Ecto neural progenitor cell (in vitro differentiated cells): ENCODE measurements around the gene TRIM41.
A peak's percentile ranks its signal among the peaks of the same experiment; 100 is the strongest.
"Not testable (repeated sequence)": the region's sequence is repeated elsewhere in the genome, so short reads cannot be mapped to it uniquely, and the experiment has no call there.

Experiments used
- DNase-seq: peaks from one replicate; pipeline ENCODE4 v3.0.0-alpha.2; 2018; ENCODE audit warnings: low spot score

The TRIM41 gene

DNA sequence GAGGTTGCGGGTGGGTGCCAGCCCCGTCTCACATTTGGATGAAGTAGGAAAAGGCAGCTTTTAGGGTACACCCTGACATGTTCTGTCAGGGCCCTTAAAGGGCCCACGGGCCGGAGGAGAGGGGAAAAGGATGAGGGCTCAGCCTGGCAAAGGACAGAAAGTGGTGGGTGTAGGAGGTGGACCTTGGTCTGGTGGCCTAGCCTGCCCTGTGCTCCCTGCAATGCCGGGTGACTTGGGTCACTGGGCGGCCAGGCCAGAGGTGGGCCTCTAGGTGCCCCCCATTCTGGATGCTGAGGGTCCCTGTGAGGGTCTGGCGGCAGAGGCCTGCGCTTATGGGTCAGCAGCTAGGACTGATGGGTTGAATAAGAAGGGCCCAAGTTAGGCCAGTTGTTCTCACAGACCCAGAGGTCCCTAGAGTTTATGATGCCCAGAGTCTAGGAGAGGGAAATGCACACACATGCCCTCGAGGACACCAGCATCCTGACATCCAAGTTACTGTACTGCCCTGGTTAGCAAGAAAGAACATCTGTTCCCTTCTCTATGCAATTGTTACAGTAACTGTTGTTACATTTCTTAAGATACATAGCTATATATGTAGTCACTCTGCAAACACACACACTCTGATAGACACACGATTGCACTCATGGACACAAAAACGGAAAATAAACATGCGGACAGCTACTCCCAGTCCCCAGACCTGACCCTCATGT is 30.6 kb upstream of the TRIM41 start:
- no peak for DNase-seq

DNA sequence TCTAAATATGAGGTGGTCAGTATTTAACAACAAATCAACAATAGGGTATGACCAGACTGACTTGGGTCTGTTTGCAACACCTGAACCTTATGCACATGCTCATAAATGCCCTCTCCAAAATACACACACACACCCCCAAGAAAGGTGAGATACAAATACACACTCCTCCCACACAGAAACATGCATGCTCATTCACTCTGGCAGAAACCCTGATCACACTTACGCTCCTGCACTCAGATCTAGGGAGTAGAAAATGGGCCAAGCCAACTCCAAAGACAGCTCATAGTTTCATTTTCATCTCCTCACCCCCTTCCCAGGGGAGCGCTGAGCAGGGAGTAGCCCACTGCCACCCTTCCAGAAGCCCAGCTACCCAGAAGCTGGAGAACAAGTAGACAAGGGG is 29.4 kb upstream of the TRIM41 start:
- no peak for DNase-seq

DNA sequence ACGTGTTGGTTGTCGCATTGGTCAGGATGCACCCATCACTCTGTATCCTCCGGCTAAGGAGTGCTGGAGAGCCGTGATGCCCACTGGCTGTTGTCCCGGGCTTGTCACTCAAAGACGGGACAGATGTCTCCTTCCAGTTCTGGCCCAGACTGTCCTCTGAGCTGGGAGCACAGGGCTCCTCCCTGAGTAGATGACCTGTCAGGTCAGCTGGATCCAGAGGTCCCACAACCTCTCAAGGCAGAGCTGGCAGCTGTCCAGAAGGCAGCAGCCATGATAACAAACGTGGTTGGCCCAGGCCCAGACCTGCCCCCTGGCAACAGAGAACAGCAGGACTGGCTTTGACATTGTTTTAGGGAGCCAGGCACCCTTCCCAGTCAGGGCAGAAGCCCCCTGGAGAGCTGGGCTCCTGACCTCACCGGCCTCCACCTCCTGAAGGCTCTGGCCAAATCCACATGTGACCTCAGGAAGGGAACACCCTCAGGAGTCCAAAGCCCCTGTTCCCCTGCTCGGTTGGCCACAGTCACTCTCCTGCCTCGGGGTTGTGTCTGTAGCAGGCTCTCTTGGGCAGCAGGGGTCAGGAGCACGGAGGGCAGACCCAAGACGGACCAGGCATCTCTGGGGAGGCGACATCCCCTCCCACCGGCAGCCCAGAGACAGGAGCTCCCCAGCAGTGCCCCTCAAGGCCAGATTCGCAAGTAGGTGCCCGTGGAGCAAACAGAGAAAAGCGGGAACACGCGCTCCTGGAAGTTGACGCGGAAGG is 28.4 kb upstream of the TRIM41 start:
- no peak for DNase-seq

DNA sequence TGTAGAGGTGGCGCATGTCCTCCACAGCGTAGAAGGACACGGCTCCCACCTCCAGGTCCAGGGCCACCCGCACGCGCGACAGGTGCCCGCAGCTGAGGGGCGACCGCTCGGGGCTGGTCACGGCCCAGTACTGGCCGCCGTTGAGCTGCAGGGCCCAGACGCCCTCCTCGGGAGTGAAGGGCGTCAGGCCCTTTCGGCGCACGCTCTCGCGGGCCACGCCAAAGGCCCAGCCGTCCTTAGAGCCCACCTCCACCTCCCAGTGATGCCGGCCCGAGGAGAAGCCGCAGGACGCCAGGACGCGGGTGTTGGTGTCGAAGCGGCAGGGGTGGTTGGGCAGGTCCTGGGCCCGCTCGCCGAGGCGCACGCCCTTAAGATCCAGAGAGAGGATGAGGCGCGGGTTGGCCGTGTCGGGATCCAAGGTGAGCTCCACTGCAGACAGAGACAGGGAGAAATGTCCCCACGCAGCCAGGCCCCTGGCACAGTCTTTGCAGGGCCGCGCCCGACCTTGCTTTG is 27.8 kb upstream of the TRIM41 start:
- no peak for DNase-seq

DNA sequence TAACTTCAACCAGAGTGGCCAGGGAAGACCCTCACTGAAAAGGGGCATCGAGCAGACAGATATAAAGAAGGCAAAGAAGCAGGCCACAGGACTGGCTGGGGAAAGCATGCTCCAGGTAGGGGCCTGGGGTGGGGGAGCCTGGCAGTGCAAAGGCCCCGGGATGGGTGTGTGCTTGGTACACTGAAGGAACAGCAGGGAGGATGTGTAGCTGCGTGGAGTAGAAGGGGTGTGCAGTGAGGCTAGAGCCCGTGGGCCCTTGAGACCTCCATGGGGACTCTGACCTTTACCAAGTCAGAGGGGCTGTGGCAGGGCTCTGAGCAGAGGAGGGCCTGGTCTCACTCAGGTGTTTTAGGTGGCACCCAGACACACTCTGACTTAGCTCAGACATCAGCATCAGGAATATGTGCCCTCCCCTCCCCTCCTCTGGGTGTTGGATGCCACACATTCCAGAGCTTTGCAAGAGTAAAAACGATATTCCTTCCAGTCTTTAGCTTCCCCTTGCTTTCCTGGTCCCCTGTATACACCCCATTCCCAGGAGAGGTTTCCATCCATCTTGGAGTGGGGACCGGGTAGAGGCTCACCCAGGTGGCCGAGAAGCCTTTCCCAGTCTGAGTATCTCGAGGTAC is 25.6 kb upstream of the TRIM41 start:
- no peak for DNase-seq

DNA sequence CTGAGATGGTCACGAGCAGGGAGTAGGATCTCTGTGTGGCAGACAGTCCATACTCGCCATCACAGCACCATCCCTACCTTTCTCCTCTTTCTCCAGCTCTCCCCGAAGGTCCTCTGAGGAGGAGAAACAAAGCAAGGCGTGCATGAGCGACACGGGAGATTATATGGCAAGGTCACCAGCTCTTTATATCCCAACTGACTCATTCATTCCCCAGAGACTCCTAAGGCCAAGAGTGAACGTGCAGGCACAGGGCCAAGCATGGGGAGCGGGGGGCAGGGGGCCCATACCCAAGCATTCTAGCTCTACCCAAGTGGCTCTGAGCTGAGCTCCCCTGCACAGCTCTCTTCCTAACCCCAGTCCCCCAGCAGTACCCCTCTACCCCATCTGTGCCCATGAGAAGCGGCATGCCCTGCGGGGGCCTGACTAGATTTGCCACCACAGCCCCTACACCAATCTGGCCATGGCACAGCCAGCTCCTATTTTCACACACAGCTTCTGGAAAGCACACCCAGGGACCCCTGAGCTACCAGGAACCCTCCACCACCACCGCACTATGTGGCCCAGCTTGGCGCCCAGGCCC is 24.9 kb upstream of the TRIM41 start:
- no peak for DNase-seq

DNA sequence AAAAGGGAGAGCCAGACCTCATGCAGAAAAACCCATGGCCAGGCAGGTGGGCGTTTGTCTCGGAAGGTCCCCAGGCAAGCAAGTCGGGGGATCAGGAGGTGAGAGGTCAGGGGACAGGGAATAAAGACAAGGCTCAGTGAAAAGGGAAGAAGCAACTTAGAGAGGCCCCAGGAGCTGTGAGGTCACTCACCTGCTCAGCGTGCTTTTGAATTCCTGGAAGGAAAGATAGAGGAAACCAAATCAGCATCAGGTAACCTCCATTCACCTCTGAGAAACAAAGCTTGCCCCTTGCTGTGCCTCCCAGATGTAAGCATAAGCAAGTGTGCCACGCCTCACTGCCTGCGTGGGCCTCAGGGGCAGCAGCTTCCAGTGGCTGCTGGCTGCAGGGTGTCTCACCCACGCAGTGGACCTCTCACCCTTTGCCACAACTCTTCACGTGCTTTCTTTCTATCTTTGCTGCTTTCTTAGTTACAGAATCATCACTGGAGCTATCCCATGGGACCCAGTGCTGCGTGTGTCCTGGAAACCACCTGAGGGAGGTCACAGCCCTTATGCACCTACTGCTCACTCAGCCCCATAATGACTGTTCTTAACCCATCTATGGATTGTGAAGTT is 24.1 kb upstream of the TRIM41 start:
- DNase-seq = no peak

DNA sequence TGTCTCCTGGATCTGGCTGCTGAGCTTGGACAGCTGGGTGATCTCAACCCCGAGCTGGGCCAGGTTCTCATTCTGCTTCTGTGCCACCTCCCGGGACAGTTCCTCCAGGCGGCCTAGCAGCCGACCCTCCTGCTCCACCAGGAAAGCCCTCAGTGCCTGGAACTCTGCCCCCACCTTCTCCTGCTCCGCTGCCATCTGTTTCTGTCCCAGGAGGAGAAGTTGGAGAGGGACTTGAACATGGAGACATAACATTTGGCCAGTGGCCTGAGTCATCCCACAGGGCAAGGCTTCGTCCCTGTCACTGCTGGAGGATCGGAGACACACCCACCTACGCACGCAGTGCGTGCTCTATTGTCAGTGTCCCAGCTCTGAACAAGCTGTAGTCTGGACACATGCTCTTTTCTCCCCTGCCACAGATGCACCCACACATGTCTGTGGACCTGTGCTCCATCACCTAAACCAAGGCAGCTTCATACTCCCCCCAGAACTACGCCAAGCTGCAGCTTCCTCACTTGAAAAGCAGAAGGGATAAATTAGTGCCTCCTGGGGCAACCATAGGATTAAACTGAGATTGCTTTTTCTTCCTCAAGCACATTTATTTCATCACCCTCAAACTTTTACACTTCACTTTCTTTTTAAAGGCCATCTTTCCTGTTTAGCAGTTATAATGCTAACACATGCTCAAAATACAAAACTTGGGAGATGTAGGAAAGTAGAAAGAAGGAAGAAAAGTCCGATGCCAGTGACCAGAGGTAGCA is 23.0 kb upstream of the TRIM41 start:
- DNase-seq = no peak

DNA sequence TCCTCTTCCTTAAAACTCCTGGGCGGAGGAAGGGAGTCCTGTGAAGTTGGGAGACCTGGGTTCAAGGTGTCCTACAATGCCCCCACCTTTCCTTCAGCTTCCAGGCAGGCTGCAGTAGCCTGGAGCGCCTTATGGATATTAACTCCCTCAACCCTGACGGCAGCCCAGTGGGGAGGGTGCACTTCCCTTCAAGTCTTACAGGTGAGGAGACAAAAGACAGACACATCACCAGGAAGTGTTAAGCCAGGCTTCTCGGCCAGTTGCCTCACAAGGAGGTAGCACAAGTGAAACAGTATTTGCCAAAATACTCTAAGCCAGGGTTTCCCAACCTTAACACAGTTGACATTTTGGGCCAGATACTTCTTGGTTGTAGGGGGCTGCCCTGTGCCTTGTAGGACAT is 22.3 kb upstream of the TRIM41 start:
- DNase-seq = no peak

DNA sequence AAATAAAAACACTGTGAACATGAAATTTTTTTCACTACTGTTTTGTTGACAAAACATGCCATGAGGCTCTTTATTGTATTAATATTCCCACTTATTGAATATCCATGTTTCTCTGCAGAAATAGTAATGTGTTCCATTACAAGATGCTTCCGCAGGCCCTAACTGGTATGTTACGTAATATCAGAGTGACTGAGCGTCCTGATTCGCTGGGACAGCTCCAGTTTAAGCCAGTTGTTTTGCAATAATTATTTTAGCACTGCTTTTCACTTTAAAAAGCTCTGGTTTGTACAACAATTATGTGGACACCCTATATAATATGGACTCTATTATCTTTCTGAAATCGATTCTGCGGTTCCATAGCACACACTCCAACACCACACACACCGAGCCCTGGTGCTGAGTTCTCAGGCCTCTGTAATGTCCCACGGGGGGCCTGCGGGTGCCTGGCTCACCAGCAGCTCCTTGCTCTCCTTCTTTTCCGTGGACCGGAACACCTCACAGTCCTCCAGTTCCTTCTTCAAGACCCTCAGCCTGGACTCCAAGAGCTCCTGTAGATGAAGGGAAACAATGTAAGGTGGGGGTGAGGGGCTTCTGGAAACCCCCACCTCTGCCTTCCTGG is 19.9 kb upstream of the TRIM41 start:
- no peak for DNase-seq

DNA sequence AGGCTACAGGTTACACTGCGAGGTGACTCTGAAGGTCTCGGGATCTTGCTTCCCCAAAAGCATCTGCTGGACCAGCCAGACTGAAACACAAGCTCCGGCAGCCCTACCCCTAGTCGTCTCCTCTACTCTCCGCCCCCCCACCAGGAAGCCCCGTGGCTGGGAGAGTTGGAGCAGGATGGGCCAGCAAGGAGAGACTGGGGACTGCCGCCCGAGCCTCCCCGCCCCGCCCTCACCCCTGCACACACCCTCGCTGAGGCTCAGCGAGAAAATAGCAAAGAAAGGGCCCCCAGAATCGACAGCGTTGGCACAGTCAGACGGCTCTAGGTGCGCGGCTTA is 19.3 kb upstream of the TRIM41 start:
- DNase-seq = no peak

DNA sequence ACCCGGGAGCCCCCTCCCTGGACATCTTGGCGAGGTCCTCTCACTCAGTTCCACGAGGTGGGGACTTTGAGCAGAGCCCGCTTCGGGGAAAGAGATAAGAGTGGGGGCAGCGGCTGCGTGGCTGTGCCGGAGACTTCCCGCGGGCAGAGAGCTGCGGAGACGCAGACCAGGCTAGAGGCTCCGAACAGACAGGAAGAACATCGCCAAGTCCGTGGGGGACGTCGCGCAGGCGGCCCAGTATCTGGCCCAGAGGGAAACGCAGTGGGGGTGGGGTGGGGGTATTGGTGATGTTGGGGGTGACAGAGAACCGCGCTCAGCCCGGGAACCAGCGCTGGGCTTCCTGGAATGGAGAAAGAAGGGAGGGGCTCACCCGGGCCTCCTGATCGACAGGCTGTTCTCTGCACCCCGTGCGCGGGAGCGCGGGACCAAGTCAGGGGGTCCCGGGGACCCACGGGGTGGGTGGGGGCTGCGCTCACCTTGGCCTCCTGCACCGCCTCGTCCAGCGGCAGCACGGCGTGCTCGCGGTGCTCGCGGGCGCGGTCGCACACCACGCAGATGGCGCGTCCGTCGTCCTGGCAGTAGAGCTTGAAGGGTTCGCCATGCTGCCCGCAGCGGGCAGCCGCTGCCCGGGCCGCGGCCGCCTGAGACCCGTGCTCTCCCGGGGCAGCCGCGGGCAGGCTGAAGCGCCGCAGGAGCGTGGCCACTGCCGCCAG is 18.8 kb upstream of the TRIM41 start:
- DNase-seq = no peak

DNA sequence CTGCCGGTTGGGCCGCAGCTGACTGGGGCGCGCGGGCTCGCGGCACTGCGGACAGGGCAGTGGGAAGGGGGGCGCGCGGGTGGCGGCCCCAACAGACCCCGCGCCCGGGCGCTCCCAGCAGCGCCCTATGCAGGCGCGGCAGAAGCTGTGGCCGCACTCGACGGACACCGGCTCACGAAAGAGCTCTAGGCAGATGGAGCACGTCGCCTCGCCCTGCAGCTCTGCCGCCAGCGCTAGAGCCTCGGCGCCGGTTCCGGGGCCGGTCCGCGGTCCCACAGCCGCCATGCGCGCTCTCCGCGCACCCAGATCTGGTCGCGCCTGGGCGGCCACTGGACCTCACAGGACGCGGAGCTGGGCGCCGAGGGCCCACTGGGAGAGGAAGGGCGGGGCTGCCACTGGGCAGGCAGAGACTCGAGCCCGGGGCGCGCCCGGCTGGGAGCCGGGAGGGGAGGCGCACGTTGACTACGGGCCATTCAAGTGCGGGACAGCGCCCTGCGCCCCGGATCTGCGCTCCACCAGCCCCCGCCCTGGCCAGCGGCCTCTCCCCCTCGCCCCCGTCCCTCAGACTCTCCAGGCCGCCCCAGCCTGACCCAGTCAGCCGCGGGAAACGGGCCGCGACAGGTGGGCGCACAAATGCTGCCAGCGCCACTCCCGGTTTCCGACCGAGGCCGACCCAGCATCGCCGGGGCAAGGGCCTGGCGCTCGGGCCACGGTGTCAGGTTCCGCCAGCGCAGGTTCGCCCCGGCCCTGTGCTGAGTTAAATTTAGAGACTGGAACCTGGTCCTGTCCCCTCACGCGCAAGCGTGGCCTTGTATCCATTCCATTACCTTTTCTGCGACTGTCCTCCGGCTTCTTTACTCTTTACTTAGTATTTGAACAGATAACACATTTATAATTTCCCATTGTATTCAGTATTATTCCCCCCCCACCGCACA is 18.0 kb upstream of the TRIM41 start, which contains the start of gene TRIM7:
Gene TRIM7, minus strand, starts transcription at position 371 of the 935 bp plus-strand sequence. Its CDS starts 86 bp downstream, at position 285.
- DNase-seq = no peak

DNA sequence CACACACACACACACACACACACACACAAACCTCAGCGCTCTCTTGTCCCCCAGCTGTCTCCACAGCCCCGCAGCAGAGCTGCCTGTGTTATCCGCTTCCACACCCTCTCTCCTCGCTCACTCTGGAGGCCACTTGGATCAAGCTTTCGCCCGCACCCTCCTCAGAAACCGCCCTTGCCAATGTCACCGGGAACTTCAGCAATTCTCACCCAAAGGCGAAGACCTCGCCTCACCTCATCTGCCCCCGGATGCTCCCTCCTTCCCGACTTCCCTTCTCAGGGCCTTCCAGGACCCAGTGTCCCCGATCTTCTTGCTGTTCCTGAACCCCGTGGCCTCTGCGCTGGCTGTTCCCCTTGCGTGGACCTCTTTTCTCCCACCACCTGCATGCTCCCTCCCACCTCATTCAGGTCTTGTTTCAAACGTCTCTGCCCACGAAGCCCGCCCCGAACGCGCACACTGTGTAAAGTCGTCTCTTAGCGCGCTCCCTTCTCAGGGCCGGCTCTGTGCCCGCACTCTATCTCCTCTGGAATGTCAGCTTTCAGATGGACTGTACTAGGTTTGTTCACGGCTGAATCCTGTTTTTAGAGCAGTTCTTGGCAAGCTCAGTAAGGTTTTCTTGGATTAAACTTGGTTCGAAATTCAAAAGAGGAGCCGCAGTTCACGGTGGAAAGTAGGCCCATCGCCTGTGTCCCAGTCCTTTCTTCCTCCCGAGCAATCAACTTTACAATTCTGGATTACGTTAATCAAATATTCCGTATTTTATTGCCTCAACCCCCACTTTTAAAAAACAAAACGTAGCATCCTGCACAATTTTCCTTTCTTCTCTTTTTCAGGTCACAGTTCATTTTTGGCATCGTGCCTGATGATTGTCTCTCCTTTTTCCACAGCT is 17.1 kb upstream of the TRIM41 start:
- no peak for DNase-seq

DNA sequence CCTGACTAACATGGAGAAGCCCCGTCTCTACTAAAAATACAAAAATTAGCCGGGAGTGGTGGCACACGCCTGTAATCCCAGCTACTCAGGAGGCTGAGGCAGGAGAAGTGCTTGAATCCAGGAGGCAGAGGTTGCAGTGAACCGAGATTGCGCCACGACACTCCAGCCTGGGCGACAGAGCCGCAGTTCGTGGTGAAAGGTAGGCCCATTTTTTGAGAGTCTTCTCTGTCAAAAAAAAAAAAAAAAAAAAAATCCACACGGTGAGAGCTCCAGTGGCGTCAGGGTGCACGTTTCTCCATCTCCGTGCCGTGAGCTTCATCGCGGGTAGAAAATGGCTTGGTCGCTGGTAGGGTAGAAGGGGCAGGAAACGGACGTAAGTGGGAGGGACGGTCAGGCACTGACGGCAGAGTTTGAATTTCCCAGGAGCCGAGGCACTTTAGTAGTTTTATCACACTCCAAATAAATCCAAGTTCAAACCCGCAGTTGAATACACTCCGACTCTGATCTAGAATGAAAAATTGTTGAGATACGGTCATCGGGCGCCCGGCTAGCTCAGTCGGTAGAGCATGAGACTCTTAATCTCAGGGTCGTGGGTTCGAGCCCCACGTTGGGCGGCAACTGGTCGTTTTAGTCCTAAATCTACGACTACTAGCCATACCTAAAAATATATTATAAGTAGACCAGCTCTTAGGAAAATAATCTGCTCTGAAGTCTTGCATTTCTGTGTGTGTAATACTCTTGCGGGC is 15.7 kb upstream of the TRIM41 start:
- DNase-seq = peak; percentile 81

DNA sequence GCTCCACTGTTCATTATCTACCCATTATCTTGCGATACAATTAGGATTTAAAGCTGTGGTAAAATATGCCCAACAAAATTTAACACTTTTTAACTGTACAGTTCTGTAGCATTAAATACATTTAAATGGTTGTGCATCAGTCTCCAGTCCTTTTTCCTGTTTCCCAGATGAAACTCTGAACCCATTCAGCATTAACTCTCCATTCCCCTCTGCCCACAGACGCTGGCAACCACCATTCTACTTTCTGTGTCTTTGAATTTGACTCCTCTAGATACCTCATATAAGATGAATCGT is 15.2 kb upstream of the TRIM41 start:
- DNase-seq = no peak

DNA sequence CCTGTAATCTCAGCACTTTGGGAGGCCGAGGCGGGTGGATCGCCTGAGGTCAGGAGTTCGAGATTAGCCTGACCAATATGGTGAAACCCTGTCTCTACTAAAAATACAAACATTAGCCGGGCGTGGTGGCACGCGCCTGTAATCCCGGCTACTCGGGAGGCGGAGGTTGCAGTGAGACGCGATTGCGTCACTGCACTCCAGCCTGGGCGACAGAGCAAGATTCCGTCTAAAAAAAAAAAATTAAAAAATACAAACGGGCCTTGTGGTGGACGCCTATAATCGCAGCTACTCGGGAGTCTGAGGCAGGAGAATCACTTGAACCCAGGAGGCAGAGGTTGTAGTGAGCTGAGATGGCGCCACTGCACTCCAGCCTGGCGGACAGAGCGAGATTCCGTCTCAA is 14.1 kb upstream of the TRIM41 start:
- not testable (repeated sequence) for DNase-seq

DNA sequence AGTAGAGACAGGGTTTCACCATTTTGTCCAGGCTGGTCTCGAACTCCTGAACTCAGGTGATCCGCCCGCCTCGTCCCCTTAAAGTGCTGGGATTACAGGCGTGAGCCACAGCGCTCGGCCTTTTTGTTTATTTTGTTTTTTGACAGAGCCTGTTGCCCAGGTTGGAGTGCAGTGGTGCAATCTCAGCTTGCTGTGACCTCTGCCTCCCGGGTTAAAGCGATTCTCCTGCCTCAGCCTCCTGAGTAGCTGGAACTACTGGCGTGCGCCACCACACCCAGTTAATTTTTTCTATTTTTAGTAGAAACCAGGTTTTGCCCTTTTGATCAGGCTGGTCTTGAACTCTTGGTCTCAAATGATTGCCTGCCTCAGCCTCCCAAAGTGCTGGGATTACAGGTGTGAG is 12.9 kb upstream of the TRIM41 start:
- DNase-seq = not testable (repeated sequence)
